NCI-H748 (cell line): Measurements from ENCODE around the gene AURKAIP1.

ENCODE experiments used
- DNase-seq: peaks from one replicate; lab custom pipeline; 2025; ENCODE audit not compliant: unreplicated experiment; lab: John Stamatoyannopoulos, UW

Gene AURKAIP1

DNA sequence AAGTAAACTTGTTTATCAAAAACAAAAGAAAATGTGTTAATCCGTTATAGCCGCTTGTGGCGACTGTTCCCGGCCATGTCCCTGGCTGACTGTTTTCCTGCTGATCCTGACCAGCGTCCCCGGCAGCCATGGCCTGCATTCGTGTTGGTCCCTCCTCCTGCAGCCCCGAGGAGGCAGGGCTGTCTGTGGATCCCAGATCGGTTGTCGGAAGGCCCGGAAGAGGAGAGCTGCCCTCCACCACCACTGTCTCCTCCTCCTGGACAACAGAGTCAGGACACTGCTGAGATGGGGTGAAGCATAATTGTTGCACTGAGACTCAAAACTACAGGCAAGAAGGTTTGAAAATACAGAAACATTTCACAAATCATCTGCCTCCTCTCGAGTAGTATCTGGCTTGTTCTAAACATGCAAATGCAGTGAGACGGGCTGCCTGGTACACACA is 13.0 kb downstream of the AURKAIP1 start:
- DNase-seq: no peak

DNA sequence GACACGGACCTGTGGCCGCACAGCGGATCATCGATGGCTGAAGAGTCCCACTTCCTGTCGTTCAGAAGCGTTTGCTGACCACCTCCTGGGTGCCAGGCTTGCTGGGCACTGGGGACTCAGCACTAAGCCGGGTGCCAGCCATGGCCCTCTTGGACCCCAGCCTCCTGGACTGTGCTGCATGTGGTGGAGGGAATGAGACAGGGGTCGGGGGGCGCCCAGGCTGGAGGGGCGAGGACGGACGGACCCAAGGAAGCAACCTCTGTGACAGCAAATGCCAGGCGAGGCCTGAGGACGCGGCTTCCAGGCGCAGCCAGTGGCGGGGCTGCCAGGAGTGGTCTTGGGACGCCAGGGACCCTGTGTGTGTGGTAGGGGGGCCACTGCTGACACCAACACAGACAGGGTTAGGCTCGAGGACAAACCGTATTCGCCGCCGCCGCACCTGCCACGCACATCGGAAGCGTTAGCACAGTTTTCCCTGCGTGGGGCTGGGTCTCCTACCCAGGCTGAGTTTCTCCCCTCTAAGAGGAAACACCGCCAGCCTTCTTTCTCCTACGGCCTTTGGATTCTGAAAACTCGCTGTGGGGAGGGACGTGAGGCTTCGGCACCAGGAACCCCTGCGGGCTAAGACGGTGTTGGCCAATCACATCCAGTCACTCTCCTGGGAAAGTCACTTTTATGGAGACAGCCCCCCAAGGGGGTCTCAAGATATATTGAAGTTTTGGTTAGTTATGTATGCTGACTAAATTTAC is 13.6 kb downstream of the AURKAIP1 start:
- DNase-seq: no peak

DNA sequence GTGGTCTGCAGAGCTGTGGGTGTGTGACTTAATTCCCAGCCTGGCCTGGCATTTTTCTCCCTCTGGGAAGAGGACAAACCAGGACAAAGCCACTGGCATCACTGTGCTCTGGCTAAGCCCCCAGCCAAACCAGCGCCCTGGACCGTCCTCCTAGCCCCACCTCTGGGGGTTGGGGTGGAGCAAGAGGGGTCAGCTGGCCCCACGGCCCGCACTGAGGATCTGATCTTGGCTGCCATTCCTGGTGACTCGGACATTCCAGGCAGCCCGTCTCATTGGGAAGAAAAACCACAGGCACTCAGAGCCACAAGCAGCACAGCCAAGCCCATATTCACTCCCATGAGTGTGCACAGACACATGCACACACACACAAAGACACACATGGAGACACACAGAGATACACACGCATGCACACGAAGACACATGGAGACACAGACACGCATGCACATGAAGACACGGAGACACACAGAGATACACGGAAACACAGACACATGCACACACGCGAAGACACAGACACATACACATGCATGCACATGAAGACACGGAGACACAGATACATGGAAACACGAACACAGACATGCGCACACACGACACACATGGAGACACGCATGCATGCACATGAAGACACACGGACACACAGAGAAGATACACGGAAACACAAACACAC is 14.4 kb downstream of the AURKAIP1 start:
- DNase-seq: no peak

DNA sequence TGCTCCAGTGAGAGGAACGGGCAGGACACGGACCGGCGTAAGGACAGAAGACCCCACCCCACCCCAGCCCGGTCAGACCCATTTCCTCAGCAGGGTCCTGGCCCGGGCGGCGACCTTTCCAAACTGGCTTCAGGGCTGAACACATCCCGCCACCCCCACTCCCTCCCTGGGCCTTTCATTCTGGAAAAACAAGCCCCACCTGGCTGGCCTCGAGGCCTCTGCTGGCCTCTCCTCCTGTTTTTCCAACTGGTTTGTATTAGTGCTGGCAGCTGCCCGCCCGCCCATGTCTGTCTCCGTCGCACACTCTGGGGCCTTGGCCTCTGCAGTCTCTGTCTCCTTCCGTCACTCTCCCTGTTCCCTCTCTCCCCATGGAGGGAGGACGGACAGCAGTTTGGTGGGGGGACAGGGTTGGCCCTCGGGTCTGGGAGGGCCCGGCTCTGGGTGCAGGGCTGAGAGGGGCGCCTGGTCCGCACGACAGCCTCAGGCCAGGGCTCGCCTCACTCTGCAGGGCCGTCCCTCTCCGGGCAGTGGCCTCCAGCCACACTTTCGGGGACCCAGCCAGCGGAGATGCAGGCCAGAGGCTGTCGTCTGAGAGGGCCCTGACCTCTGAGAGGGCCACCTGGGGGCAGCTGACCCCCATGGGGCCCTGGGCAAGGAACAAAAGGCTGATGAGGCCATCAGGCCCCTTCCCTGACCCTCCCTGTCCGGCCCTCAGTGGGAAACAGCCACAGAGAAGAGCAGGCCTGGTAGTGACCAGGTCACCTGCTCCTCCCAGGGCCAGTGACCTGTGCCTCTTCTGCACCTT is 15.1 kb downstream of the AURKAIP1 start:
- DNase-seq: no peak

DNA sequence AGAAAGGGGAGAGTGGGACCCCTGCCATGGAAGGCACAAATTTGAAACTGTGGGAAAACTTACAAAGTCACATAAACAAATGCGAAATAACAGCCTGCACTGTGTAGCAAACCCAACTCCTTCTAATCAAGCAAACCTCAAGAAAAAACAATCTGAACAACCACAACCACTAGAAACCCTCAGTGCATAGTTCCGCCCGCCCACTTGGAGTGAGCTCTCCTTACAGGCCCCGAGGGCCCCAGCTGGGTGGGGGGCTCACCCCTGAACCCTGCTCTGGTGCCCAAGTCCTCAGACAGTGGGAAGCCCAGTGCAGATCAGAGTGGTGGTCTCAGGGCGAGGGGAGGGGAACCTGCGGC is 15.7 kb downstream of the AURKAIP1 start:
- DNase-seq: no peak

DNA sequence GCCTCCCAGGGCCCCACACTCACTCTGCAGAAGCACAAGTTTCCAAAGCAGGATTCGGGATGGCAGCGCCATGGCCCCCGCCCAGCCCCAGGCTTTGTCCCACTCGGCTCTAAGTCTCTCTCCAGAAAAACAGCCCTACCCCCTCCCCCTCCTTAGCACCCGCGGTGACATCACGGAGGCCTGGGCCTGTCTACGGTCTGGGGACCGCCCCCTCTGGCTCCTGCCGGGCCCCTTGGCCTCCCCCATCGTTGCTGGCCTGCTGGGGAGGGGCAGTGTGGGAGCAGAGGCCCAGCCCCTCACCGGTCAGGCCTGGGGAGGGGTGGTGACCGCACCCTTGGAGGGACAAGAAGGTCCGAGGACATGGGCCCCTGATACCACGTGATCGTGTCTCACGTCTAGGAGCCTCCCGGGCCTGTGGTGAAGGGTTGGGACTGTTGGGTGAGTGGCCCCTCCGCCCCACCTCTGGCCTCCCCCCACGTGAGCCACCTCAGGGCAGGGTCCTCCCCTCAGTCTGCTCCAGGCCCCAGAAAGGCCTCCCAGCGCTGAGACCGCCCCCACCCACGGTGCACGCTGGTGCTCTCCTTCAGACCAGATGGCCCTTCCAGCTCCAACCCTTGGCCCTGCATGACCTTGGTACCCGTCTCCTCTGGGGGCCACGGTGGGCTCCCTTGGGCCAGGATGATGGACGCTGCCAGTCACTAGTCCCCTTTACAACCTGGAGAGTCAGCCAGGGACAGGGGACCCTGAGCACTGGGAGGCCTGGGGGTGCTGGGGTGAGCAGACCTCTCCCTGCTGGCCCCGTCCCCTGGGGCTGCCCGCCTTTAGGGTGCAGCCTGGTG is 16.4 kb downstream of the AURKAIP1 start, which contains the start of gene MXRA8:
Gene MXRA8, minus strand, starts transcription at position 123 of the 839 bp plus-strand sequence. Its CDS starts 51 bp downstream, at position 72.
- no peak for DNase-seq

DNA sequence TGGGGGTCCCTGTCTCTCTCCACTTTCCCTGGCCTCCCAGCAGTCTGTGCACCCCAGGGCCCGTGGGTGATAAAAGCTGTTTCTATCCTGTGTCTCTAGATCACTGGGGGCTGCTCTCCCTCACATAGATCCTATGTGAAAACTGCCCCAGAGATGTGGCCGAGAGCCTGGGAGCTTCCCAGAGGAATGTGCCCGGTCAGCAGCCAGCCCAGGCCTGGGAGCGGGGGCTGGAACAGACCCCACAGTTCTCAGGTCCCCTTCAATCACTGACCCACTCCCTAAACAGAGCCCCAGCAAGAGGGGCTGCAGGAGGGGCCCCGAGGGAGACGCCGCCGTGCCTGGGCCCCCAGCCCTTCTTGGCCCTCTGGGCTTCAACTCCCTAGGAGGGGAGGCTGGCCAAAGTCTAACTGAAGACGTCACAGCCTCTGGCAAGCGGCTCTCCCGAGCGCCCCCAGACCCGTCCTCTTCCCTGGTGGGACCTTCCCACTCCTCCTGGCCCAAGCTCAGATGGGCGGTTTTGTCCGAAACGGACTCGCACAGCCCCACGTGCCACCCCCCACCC is 17.1 kb downstream of the AURKAIP1 start:
- no peak for DNase-seq

DNA sequence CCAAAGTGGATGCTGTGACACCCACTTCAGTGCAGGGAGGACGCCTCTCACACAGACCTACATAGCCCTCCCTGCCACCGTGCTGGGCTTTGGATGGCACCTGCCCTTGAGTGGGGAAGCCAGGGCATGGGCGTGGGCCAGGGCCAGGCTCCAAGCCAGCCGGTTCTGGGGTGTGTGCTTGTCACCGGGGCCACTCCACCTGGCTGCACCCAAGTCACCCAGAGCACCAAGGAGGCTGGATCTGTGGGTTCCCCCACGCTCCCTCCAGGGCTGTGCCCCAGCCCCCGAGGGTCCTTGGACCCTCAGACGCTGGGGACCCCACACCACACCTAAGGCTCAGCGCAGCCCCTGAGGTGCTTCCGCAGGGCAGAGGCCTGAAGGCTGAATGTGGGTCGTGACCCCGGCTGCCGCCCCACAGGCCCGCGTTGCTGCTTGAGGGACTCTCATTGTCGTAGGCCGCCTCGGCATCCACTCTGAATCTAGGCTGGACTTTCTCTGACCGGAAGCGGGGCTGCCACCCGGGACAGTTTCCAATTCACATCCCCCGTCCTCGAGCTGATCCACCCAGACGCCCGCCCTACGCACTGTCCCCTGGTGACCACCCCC is 18.1 kb downstream of the AURKAIP1 start:
- no peak for DNase-seq

DNA sequence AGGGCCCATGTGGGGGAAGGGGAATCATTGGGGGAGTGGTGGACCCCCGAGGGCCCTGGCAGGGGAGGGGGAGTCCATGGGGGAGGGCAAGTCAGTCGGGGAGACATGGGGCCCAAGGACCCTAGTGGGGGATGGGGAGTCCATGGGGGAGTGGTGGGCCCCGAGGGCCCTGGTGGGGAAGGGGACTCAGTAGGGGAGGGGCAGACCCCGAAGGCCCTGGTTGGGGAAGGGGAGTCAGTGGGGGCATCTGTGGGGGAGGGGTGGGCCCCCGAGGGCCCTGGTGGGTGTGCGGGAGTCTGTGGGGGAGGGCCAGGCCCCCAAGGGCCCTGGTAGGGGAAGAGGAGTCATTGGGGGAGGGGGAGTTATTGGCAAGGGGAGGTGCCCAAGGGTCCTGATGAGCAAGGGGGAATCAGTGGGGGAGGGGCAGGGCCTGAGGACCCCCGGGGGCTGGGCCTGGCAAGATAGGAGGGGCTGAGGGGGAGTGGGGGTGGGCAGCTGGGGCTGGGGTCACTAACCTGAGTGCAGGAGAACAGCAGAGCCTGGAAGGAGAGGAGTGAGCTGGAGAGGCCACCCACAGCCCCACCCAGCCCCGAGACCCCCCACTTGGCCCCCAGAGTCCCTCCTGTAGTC is 18.7 kb downstream of the AURKAIP1 start:
- DNase-seq: no peak

DNA sequence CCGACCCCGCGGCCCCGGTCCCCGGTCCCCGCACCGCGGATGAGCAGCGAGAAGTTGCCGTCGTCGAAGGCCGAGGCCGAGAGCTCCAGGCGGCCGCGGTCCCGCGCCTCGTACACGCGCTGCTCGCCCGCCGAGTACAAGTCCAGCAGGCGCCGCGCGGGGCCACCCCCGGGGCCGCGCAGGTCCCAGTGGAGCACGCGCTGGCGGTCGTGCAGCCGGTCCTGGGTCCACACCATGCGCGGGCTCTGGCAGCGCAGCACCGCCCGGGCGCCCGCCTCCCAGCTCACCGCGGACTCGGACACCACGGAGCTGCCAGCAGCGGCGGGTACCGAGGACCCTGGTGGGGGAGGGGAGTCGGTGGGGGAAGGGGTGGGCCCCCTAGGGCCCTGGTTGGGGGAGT is 19.6 kb downstream of the AURKAIP1 start:
- DNase-seq: peak; percentile 56

DNA sequence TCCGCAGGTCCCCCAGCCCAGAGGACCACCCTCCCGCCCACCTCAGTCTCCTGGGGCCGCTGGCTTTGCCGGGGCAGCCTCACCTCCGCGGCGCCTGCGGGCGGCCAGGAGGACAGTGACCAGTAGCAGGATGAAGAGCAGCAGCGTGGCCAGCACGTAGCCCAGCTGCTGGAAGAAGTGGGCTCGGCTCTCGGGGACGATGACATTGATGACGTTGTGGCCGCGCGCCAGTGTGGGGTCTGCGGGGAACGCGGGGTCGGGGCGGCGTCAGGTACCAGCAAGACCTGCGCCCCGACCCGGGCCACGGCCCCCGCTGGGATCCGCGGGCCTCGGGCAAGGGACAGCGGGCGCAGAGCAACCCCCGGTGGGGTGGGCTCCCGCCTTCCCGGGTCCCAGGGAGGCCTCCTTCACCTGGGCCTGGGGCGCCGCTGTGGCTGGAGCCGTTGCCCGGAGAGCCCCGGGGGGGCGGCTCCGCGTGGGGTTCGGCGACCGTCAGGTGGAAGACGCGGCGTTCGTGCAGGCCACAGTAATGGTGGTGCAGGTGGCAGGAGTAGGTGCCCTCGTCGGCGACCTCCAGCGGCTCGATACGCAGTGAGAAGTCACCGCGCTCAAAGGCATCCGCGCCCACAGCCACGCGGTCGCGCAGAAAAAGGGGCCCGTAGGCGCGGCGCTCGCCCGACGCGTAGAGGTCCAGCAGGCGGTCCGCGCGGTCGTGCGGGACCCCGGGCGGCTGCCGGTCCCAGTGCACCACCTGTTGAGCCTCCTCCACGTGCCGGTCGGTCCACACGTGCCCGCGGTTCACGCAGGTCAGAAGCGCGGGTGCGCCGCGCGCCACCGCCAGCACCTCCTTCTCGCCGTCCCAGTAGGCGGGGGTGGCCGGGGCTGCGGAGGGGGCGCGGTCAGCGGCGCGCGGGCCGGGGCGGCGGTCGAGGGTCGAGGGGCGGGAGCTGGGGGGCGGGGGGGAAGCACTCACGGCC is 20.4 kb downstream of the AURKAIP1 start:
- peak; percentile 12 for DNase-seq

DNA sequence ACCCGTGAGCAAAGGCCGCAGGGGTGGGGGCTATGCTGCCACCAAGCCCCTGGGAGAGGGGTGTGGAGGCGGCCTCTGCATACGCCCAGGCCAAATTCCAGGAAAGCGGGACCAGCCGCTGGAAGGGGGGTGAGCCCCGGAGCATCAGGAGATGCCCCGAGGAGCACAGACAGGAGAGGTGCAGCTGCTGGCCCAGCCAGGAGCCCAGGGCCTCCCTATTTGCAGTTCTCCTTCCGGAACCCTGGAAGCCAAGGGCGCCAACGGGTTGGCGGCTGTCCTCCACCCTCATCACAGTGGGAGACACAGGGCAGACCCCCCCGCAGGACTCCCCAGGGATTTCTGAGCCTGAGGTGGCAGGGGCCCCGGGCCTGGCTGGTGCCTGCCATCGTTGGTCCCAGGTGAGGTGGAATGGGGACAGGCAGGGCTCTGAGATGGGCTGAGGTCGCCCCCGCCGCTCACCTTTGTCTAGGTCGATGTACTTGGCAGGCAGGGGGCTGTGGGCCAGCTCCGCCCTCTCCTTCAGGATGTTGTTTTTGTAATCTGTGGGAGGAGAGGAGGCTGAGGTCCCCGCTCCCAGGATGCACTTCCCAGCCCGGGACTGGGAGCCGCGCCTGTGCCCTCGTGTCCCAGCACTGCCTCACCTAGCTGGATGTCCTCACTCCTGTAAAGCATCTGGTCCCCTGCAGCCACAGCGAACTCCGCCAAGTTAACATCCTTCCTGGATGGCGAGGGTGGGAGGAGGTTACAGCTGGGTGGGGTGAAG is 21.4 kb downstream of the AURKAIP1 start:
- DNase-seq: no peak

DNA sequence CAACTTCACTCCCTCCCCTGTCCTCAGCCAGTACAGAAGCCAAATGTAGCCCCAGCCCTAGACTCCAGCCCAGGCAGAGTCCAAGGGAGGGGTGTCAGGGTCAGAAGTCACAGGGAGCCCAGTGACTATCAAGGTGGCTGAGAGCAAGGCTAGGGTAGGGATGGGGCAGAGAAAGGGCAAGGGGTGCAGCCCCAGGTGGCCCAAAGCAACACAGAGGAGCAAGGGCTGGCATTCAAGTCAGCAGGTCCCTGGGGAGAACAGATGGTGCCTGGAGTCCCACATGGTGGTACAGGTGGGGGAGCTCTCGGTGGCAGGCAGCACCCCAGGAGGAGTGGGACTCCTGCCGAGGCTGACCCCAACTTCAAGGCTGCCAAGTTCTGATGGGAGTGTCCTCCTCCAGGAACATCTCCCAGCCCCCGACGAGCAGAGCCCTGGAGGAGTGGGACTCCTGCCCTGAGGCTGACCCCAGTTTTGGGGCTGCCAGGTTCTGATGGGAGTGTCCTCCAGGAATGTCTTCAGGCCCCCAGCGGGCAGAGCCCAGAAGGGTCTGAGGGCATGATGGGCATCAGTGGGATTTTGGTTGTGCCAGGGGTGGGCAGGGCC is 22.1 kb downstream of the AURKAIP1 start:
- no peak for DNase-seq

DNA sequence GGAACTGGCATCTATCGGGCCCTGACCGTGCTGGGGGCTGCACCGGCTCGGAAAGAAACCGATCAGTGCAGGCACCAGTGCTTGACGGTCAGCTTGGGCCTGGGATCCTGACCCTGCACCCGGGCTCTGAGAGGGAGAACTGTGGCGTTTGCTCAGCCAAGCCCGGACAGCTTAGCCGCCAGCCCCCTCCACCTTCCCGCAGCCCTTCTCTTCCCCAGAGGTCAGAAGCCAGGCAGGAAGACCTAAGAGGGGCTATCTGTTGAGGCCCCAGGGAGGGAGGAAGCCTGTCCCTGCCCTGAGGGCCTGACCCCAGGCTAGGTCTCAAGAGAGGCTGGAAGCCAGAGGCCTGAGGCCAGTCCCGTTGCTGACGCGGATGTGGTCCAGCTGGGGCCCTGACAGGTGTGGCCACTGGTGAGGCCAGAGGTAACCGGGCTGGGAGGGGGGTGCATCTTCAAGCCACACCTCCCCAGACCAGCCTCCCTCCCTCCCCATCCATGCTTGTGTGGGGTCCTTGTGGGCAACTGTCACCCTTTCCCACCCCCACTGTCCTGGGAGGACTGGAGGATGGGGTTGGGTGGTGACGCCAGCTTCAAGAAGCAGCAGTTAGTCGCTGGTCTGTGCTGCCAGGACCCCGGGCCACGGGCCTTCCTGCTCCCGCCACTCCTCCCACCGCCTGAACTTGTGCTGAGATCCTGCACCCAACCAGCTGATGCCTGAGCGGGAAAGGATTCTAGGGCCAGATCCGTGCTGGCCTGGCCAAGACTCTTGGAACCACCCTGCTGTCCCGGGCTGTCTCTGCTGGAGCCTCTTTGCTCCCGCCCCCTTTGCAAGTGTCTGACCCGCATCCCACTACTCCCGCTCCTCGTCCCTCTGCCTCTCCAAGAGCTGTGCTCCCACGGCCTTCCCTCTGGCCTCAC is 23.2 kb downstream of the AURKAIP1 start:
- peak; percentile 20 for DNase-seq

DNA sequence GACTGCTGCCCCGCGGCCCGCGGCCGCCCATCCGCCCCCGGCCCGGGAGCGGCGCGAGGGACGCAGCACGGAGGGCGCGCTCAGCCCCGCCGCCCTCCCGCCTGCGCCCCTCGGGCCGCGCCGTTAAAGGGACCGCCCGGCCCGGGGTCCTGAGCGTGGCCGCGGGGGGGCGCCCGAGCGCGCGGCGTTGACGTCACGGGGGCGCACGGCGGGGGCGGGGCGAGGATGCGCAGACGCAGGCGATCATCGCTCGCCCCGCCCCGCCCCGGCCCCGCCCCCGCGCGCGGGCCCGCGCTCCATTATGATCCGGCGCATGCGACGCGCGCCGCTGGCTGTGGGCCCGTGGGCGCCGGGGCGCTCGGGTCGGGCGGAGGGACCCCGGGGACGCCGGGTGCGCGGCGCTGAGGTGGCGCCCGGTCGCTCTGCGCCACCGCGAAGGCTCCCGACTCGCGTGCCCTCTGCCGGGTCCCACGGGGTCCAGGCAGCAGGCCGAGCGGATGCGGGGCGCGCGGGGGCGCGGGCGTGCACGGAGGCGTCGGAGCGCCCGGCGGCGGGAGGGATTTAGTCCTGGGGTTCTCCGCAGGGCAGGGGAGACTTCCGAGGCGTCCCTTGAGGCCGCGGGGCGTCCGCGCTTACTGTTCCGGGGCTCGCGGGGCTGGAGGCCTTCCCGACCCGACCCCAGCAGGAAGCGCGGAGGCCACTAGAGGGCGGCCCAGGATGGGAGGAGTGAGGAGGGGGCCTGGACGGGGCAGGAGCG is 25.6 kb downstream of the AURKAIP1 start, which contains the start of gene DVL1:
Gene DVL1, minus strand, starts transcription at position 163 of the 757 bp plus-strand sequence. CDS start 353 bp downstream, outside the sequence.
- DNase-seq: peak; percentile 65
